Measurements from ENCODE around the gene SNU13.
"Not testable (repeated sequence)": the region's sequence is repeated elsewhere in the genome, so short reads cannot be mapped to it uniquely, and the experiment has no call there.

The SNU13 gene

GRCh38 chr22:41638124-41638523 is 50.5 kb downstream of the SNU13 start:
- no peak for DNase-seq

- not testable (repeated sequence) for DNase-seq
Observed at GRCh38 chr22:41637623-41638022, 51.0 kb downstream of the SNU13 start.

DNA sequence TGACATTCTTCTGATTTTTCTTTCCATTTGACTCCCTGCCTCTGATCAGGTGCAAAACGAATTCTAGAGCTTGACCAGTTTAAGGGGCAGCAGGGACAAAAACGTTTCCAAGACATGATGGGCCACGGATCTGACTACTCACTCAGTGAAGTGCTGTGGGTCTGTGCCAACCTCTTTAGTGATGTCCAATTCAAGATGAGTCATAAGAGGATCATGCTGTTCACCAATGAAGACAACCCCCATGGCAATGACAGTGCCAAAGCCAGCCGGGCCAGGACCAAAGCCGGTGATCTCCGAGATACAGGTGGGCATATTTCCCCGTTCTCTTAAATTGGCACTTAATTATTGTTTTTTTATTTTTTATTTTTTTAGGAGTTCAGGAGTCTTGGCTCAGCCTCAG is 52.2 kb downstream of the SNU13 start:
- DNase-seq = no peak

DNA sequence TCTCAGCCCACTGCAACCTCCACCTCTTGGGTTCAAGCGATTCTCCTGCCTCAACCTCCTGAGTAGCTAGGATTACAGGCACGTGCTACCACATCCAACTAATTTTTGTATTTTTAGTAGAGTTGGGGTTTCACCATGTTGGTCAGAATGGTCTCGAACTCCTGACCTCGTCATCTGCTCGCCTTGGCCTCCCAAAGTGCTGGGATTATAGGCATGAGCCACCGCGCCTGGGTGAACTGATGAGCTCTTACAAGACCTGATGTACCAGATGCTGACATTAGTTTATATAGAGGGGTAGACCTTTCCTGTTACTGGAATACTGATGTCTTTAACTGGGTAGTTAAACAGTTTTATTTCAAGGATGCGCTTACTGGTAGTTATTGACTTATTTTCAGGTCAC is 54.1 kb downstream of the SNU13 start:
- DNase-seq = not testable (repeated sequence)

DNA sequence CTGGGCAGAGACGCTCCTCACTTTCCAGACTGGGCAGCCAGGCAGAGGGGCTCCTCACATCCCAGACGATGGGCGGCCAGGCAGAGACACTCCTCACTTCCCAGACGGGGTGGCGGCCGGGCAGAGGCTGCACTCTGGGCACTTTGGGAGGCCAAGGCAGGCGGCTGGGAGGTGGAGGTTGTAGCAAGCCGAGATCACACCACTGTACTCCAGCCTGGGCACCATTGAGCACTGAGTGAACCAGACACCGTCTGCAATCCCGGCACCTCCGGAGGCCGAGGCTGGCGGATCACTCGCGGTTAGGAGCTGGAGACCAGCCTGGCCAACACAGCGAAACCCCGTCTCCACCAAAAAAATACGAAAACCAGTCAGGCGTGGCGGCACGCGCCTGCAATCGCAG is 57.1 kb downstream of the SNU13 start:
- DNase-seq = not testable (repeated sequence)

DNA sequence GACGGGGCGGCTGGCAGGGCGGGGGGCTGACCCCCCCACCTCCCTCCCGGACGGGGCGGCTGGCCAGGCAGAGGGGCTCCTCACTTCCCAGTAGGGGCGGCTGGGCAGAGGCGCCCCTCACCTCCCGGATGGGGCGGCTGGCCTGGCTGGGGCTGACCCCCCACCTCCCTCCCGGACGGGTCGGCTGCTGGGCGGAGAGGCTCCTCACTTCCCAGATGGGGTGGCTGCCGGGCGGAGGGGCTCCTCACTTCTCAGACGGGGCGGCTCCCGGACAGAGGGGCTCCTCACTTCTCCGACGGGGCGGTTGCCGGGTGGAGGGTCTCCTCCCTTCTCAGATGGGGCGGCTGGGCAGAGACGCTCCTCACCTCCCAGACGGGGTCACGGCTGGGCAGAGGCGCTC is 57.6 kb downstream of the SNU13 start:
- DNase-seq = not testable (repeated sequence)

DNA sequence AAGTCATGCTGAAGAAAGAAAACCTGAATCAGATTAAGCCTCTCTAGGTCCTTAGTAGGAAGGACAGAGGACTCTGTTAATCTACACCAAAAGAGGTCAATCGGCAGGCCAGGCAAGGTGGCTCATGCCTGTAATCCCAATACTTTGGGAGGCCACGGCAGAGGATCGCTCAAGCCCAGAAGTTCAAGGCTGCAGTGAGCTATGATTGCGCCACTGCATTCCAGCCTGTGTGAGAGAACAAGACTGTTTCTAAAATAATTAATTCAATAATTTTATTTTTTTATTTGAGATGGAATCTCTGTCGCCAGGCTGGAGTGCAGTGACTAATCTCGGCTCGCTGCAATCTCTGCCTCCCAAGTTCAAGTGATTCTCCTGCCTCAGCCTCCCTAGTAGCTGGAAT is 63.1 kb downstream of the SNU13 start:
- no peak for DNase-seq

Measured in RPMI8226 (cell line).